OCI-LY1 (cell line): ENCODE measurements around the gene RDH13.
"Not testable (repeated sequence)": the region's sequence is repeated elsewhere in the genome, so short reads cannot be mapped to it uniquely, and the experiment has no call there.

Experiments used
- H2AFZ ChIP-seq: fragments of 200-600 bp; sonication (generic), shearing (Covaris generic); 2 replicates; pipeline ENCODE4 v1.6.0; 2014; ENCODE audit warnings: antibody characterized with exemption, mild to moderate bottlenecking, low read length
- H3F3A ChIP-seq: fragments of 200-600 bp; sonication (generic), shearing (Covaris generic); 2 replicates; pipeline ENCODE4 v1.6.0; 2014; ENCODE audit warnings: mild to moderate bottlenecking, antibody characterized with exemption, low read length, moderate library complexity; ENCODE audit not compliant: insufficient read depth
- H3K27ac ChIP-seq: fragments of 200-600 bp; sonication (generic); 2 replicates; pipeline ENCODE4 v1.5.1; 2014; ENCODE audit warnings: low read length, mixed run types, mild to moderate bottlenecking, low read depth; ENCODE audit not compliant: poor library complexity, severe bottlenecking
- H3K27me3 ChIP-seq: fragments of 200-600 bp; sonication (generic); 2 replicates; pipeline ENCODE4 v1.6.0; 2014; ENCODE audit warnings: antibody characterized with exemption, mild to moderate bottlenecking, low read length, moderate library complexity; ENCODE audit not compliant: insufficient read depth
- H3K36me3 ChIP-seq: fragments of 200-600 bp; sonication (generic); 2 replicates; pipeline ENCODE4 v1.6.1; 2014; ENCODE audit warnings: mild to moderate bottlenecking, antibody characterized with exemption, low read length, moderate library complexity, mixed read lengths; ENCODE audit not compliant: insufficient read depth
- H3K4me1 ChIP-seq: fragments of 200-600 bp; sonication (generic); 2 replicates; pipeline ENCODE4 v1.5.1; 2014; ENCODE audit warnings: mild to moderate bottlenecking, low read length, moderate library complexity; ENCODE audit not compliant: insufficient read depth, severe bottlenecking
- H3K4me2 ChIP-seq: fragments of 200-600 bp; sonication (generic), shearing (Covaris generic); 2 replicates; pipeline ENCODE4 v1.6.1; 2014; ENCODE audit warnings: low read length
- H3K4me3 ChIP-seq: fragments of 200-600 bp; sonication (generic); 2 replicates; pipeline ENCODE4 v1.5.1; 2014; ENCODE audit warnings: low read length, low read depth, mild to moderate bottlenecking, mixed read lengths; ENCODE audit not compliant: poor library complexity, severe bottlenecking
- H3K79me2 ChIP-seq: fragments of 200-600 bp; shearing (Covaris generic); 2 replicates; pipeline ENCODE4 v1.6.1; 2016; ENCODE audit warnings: mixed run types, low read length, mixed read lengths; ENCODE audit not compliant: insufficient read depth
- H3K9ac ChIP-seq: fragments of 200-600 bp; sonication (generic), shearing (Covaris generic); 2 replicates; pipeline ENCODE4 v1.6.1; 2014; ENCODE audit warnings: mild to moderate bottlenecking, low read length, mixed read lengths
- H3K9me2 ChIP-seq: fragments of 200-600 bp; sonication (generic), shearing (Covaris generic); 2 replicates; pipeline ENCODE4 v1.6.1; 2014; ENCODE audit warnings: low read depth, mild to moderate bottlenecking, low read length, mixed read lengths
- H3K9me3 ChIP-seq: fragments of 200-600 bp; shearing (Covaris generic); 2 replicates; pipeline ENCODE4 v1.6.1; 2014; ENCODE audit warnings: low read length, mixed read lengths
- H4K20me1 ChIP-seq: fragments of 200-600 bp; sonication (generic), shearing (Covaris generic); 2 replicates; pipeline ENCODE4 v1.6.0; 2016; ENCODE audit warnings: mild to moderate bottlenecking, low read length; ENCODE audit not compliant: insufficient read depth
- CTCF ChIP-seq: fragments of 200-600 bp; sonication (generic), shearing (Covaris generic); IDR thresholded peaks from 2 replicates; pipeline ENCODE4 v1.5.1; 2017; ENCODE audit warnings: mild to moderate bottlenecking, antibody characterized with exemption, low read length, moderate library complexity, mixed read lengths
- EZH2 ChIP-seq: fragments of 200-600 bp; sonication (generic), shearing (Covaris generic); IDR thresholded peaks from 2 replicates; pipeline ENCODE4 v1.8.0; 2017; ENCODE audit warnings: borderline replicate concordance, mixed run types, mild to moderate bottlenecking, antibody characterized with exemption, low read length, moderate library complexity, mixed read lengths

Gene RDH13

GRCh38 chr19:55041627-55042343 is 21.2 kb downstream of the RDH13 start:
- Histone ChIP-seq H3K4me2 (no peak overlapping the region), H3K9ac (no peak overlapping the region), H2AFZ (no peak overlapping the region)

GRCh38 chr19:55041244-55041626 is 21.7 kb downstream of the RDH13 start:
- no peaks in the 10 kb centered on the region for H4K20me1 ChIP-seq
- H3K9ac ChIP-seq: no peak overlapping the region
- H3K9me3 ChIP-seq: no peaks in the 10 kb centered on the region
- no peak for TF ChIP-seq CTCF
- H3K36me3 ChIP-seq: peaks cover 54% of the 10 kb centered on the region
- H3F3A ChIP-seq: no peaks in the 10 kb centered on the region; the same call in 1 of the 2 replicates
- no peak overlapping the region for H3K4me3 ChIP-seq
- H2AFZ ChIP-seq: no peak overlapping the region
- no peak overlapping the region for H3K4me2 ChIP-seq
- no peaks in the 10 kb centered on the region for H3K27me3 ChIP-seq
- no peaks in the 10 kb centered on the region for H3K4me1 ChIP-seq
- no peaks in the 10 kb centered on the region for H3K9me2 ChIP-seq
- H3K79me2 ChIP-seq: no peaks in the 10 kb centered on the region
- H3K27ac ChIP-seq: no peak overlapping the region

More at GRCh38 chr19:55041627-55042343, 21.2 kb downstream of the RDH13 start:
- H3K27ac ChIP-seq: no peak overlapping the region
- no peak for TF ChIP-seq EZH2
- TF ChIP-seq CTCF: no peak
- no peaks in the 10 kb centered on the region for H3F3A ChIP-seq
- H3K4me1 ChIP-seq: no peaks in the 10 kb centered on the region
- H4K20me1 ChIP-seq: no peaks in the 10 kb centered on the region
- H3K9me3 ChIP-seq: no peaks in the 10 kb centered on the region
- H3K4me3 ChIP-seq: no peak overlapping the region
- no peaks in the 10 kb centered on the region for H3K27me3 ChIP-seq
- H3K36me3 ChIP-seq: peaks cover 60% of the 10 kb centered on the region
- no peaks in the 10 kb centered on the region for H3K79me2 ChIP-seq
- H3K9me2 ChIP-seq: no peaks in the 10 kb centered on the region

- H3K9me3 ChIP-seq, H2AFZ ChIP-seq, H3K4me2 ChIP-seq, H3K79me2 ChIP-seq, H3K4me1 ChIP-seq, H3K27ac ChIP-seq, H3K27me3 ChIP-seq, H3K9ac ChIP-seq, H3K4me3 ChIP-seq, H3K9me2 ChIP-seq, H3F3A ChIP-seq, H4K20me1 ChIP-seq: not testable (repeated sequence)
- peaks cover 54% of the 10 kb centered on the region for H3K36me3 ChIP-seq
These were observed 22.3 kb downstream of the RDH13 start for GRCh38 chr19:55040654-55041053.

- H3K4me1 ChIP-seq, H3F3A ChIP-seq, H3K4me3 ChIP-seq, H3K9ac ChIP-seq, H3K4me2 ChIP-seq, H3K79me2 ChIP-seq, H4K20me1 ChIP-seq, H3K27ac ChIP-seq, H3K27me3 ChIP-seq, H2AFZ ChIP-seq, H3K9me3 ChIP-seq, H3K9me2 ChIP-seq: not testable (repeated sequence)
- peaks cover 28% of the 10 kb centered on the region for H3K36me3 ChIP-seq
These were observed 25.3 kb downstream of the RDH13 start for GRCh38 chr19:55037603-55038002.
